HL-60/S4 treated with phorbol 12-myristate 13-acetate at 8.2 ng/mL for 4 days and 3 days (cell line): ENCODE measurements around the gene RAB4B.
"Not testable (repeated sequence)": the region's sequence is repeated elsewhere in the genome, so short reads cannot be mapped to it uniquely, and the experiment has no call there.

Experiments
- in situ Hi-C: fragments of 300-500 bp; cut with MboI; formaldehyde crosslinking; loops from 2 replicates; pipeline ENCODE4 v1.15.0; 2022; ENCODE audit warnings: low sequenced_read_pairs

The RAB4B gene, protein sequence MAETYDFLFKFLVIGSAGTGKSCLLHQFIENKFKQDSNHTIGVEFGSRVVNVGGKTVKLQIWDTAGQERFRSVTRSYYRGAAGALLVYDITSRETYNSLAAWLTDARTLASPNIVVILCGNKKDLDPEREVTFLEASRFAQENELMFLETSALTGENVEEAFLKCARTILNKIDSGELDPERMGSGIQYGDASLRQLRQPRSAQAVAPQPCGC

DNA sequence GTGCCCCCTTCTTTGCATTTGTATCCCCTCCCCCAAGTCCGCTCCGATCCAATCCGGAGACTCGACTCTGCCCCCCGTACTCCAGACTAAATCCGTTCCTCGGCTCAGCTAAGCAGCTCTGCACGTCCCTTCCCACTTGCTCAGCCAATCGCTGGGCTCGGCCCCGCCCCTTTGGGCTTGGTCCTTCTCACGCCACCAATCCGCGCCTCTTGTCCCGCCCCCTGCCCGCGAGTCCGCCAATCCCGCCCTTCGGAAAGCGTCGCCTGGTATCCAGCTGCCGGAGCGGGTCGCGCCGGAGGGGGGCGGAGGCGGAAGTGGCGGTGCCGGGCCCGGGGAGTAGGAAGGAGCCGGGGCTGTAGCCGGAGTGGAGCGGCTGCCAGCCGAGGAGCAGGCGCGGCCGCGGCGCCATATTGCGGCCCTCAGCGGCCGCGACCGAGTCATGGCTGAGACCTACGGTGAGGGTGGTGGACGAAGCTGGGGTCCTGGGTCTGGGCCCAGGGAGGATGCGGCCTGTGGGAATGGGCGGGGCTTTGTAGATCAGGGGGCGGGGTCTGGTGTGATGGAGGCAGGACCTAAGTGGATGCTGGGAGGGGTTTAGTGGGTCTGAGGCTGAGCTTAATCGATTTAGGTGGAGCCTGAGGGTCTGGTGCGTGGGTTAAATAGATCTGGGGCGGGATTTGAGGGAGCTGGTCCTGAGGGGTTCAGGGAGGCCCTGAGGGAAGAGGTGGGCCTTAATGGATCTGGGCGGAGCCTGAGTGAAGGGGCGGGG lies at the start of gene RAB4B:
Gene RAB4B, plus strand, starts transcription at position 311 of the 769 bp plus-strand sequence. Its CDS starts 129 bp downstream, at position 440.
- in situ Hi-C loops: no loop called here

- in situ Hi-C loops: not testable (repeated sequence)
Observed at GRCh38 chr19:40730065-40730464, 48.0 kb upstream of the RAB4B start.

DNA sequence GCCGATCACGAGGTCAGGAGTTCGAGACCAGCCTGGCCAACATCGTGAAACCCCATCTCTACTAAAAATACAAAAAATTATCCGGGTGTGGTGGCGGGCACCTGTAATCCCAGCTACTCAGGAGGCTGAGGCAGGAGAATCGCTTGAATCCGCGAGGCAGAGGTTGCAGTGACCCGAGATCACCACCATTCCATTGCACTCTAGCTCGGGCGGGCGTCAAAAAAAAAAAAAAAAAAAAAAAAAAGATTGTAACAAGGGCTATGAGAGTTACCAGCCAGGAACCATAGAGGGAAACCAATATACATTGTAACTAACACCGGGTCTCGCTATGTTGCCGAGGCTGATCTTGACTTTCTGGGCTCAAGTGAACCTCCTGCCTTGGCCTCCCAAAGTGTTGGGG lies 45.7 kb upstream of the RAB4B start:
- in situ Hi-C loops: not testable (repeated sequence)

DNA sequence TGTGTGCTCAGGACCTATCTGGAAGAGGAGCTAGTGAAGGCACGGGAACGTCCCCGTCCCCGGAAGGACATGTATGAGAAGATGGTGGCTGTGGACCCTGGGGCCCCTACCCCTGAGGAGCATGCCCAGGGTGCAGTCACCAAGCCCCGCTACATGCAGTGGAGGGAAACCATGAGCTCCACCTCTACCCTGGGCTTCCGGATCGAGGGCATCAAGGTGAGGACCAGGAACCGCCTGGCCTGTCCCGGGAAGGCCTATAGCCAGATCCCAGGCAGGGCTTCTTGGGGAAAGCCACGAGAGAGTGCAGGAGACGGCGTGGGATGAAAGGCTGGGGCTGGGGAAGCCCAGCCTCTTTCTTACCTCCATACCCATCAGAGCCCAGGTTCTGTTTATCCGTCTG lies 44.9 kb upstream of the RAB4B start:
- in situ Hi-C loops: no loop called here

GRCh38 chr19:40735013-40735771 lies 42.9 kb upstream of the RAB4B start:
- in situ Hi-C loops: no loop called here

DNA sequence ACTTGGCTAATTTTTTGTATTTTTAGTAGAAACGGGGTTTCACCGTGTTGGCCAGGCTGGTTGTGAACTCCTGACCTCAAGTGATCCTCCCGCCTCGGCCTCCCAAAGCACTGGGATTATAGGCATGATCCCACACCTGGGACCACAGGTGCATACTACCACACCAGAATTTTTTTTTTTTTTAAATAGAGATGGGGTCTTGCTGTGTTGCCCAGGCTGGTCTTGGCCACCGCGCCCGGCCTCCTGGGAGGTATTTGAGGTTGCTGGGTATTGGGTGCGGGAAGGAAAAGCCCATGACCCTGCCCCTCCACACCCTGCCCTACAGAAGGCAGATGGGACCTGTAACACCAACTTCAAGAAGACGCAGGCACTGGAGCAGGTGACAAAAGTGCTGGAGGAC lies 41.4 kb upstream of the RAB4B start:
- in situ Hi-C loops: no loop called here

DNA sequence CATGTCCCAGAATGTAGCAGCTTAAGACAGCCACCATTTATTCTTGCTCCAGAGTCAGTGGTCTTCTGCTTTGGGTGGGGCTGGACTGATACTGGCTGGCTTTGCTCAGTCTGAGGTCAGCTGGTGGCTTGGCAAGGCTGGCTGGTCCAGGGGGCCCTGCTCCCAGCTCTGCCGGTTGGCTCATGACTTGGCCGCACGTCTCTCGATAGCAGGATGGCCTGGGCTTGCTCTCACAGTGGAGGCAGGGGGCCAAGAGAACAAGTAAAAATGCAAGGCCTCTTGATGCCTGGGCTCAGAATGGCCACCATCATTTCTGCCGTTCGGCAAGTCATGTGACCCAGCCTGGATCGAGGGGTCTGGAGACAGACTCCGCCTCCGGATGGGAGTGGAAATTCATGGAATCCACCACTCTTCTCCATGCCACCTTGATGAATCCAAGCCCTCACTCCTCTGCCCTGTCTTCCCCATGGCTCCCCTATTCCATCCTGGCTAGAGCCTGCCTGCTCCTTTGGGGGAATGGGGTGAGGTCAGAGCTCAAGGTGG lies 40.9 kb upstream of the RAB4B start:
- in situ Hi-C loops: no loop called here

DNA sequence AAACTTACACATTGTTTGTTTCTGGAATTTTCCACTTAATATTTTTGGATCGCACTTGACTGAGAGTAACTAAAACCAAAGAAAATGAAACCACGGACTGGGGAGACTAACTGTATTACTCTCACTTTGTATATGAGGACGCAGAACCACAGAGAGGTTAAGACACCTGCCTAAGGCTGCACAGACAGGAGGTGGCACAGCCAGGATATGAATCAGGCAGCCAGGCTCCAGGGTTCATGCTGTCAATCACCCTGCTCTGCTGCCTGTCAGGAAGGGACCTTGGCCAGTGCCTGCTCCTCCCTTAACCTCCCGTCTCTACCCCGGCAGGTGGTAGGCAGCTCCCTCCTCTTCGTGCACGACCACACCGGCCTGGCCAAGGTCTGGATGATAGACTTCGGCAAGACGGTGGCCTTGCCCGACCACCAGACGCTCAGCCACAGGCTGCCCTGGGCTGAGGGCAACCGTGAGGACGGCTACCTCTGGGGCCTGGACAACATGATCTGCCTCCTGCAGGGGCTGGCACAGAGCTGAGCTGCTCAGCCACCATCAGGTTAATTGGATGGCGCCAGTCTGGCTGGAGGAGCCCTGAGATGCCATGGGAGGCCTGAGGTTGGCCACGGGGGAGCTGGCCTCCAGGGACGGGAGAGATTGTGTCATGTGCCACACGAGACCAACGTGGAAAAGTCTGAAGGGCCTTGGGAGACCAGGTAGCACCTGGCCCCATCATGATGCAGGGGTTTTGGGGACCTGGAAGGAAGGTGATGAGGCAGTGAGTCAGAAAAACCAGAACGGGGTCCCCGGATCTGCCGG lies 38.8 kb upstream of the RAB4B start:
- in situ Hi-C loops: no loop called here

GRCh38 chr19:40739871-40740703 lies 38.0 kb upstream of the RAB4B start:
- in situ Hi-C loops: no loop called here

- in situ Hi-C loops: no loop called here
Observed at GRCh38 chr19:40740747-40741146, 37.3 kb upstream of the RAB4B start.

GRCh38 chr19:40741527-40742390 lies 36.3 kb upstream of the RAB4B start:
- in situ Hi-C loops: no loop called here

DNA sequence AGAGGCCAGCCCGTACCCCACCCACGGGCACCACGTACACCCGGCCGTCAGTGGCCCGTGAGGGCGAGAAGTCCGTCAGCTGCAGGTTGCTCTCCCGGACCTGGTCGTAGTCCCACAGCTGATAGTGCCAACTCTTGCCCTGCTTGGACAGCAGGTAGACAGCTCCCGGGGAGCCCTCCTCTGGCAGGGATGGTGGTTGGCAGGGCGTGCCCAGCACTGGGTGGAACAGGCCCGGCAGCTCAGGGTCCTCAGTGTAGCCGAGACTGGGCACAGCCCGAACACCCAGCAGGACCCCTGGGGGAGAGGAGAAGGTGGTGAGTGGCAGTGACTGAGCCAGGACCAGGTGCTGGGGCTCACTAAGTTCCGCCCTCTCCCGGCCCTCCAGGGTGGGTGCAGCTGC lies 35.6 kb upstream of the RAB4B start:
- in situ Hi-C loops: no loop called here

DNA sequence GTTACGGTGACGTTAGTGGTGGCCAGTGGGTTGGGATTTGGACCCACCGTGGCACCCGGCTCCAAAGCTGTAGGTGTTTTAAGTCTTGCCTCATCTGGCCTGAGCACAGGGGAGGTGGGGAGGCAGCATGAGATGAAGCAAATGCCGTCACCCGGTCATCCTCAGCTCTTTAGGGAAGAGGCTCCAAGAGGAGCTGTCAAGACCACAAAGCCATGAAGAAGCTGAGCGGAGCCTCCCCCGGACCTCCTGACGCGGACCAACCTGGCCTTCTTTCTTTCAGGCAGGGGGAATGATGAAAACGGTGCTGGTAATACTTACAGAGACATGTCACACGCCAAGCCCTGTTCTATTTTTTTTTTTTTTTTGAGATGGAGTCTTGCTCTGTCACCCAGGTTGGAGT lies 35.2 kb upstream of the RAB4B start:
- in situ Hi-C loops: no loop called here

- in situ Hi-C loops: no loop called here
Observed at GRCh38 chr19:40743926-40744325, 34.1 kb upstream of the RAB4B start.

- in situ Hi-C loops: no loop called here
Observed at GRCh38 chr19:40744554-40745401, 33.3 kb upstream of the RAB4B start.

- in situ Hi-C loops: no loop called here
Observed at GRCh38 chr19:40745402-40745780, 32.7 kb upstream of the RAB4B start.

- in situ Hi-C loops: no loop called here
Observed at GRCh38 chr19:40747536-40747935, 30.5 kb upstream of the RAB4B start.
